ENCODE measurements around the gene PTS. TPM values are rescaled to one million over a fixed set of nuclear protein-coding genes. Genes with fewer than 3 reads are reported as not detected.
A peak's percentile ranks its signal among the peaks of the same experiment; 100 is the strongest.

The PTS gene
- total RNA-seq, 2 donors from 2014 or later = 18.6 to 63.6 TPM

DNA sequence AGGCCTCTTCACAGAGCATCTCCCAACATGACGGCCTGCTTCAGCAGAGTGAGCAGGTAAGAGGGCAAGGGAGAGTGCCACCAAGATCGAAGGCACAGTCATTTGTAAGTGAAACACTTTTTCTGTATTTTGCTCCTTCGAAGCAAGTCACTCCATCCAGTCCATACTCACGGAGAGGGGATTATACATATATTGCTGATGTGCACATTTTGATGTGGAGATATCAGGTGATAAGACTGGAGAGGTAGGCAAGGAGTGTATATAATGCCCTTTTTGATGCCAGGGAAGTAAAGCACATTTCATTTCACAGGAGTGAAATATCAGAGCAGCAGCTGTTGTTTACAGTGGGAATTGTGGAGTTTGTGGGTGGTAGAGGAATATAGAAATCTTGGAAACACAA lies 11.2 kb downstream of the PTS start:
- Mint-ChIP-seq H3K9me3 (no peaks in the 10 kb centered on the region), H3K27ac (no peak overlapping the region), H3K36me3 (peaks cover 8 to 29% of the 10 kb centered on the region in 2 donors)
- no peak for ATAC-seq
- DNase-seq (ENCODE audit: low spot score in 2 of 2) = no peak

GRCh38 chr11:112238041-112238440 lies 11.8 kb downstream of the PTS start:
- Mint-ChIP-seq H3K9me3 (no peaks in the 10 kb centered on the region), H3K27ac (no peak overlapping the region), H3K36me3 (peaks cover 13 to 35% of the 10 kb centered on the region in 2 donors)
- DNase-seq (ENCODE audit: low spot score in 2 of 2) (no peak), ATAC-seq (no peak)

GRCh38 chr11:112241486-112241885 lies 15.3 kb downstream of the PTS start:
- no peak for ATAC-seq
- peaks cover 0 to 12% of the 10 kb centered on the region in 2 donors for H3K9me3 Mint-ChIP-seq
- H3K36me3 Mint-ChIP-seq = peaks cover 13 to 31% of the 10 kb centered on the region in 2 donors

DNA sequence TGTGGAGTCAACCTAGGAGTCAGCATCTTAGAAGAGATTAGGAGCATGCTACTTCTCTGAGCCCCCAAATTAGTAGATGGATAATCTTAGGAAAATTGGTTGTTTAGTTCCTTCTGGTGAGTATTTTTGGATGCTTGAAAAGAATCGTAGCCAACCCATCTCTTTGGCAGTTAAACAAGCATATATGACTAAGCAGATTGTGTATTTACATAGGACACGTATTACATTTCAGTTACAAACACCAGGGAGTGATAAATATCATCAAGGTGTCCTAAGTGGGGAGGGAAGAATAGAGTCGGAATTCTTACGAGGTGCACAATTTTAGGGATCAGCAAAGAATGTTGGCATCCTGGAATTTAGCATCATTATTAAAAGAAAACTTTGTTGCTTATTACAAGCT lies 21.0 kb downstream of the PTS start:
- Mint-ChIP-seq H3K27ac (no peak overlapping the region), H3K9me3 (peaks cover 0 to 12% of the 10 kb centered on the region in 2 donors), H3K36me3 (peaks cover 7 to 15% of the 10 kb centered on the region in 2 donors)
- DNase-seq (ENCODE audit: low spot score in 2 of 2) (no peak), ATAC-seq (no peak)

More at GRCh38 chr11:112241486-112241885, 15.3 kb downstream of the PTS start:
- no peak for DNase-seq (ENCODE audit: low spot score in 2 of 2)
- H3K27ac Mint-ChIP-seq = no peak overlapping the region

DNA sequence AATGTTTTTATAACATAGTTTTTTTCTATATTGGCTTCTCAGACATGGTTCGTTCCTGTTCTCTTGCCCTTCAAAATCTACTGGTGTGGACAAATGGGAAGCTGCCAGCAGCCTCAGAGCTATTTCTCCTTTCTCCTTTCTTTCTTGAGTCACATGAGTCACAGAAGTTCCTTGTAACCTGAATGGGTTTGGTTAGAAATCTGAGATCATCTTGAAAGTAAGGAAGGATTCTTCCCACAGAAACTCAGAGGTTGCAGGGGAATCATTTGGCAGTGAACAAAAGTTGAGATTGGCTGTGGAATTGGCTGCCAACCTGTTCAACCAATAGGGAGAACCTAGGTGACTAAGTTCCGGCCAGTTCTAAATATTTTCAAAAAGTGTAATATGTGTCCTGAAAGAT lies 22.0 kb downstream of the PTS start:
- no peak overlapping the region for H3K27ac Mint-ChIP-seq
- DNase-seq (ENCODE audit: low spot score in 2 of 2) = no peak
- peaks cover 0 to 12% of the 10 kb centered on the region in 2 donors for H3K9me3 Mint-ChIP-seq
- no peak for ATAC-seq
- H3K36me3 Mint-ChIP-seq = peaks cover 0 to 8% of the 10 kb centered on the region in 2 donors

GRCh38 chr11:112249871-112250610 lies 23.8 kb downstream of the PTS start:
- Mint-ChIP-seq H3K27ac (no peak overlapping the region), H3K36me3 (no peaks in the 10 kb centered on the region), H3K9me3 (peaks cover 0 to 5% of the 10 kb centered on the region in 2 donors)
- no peak for ATAC-seq
- no peak for DNase-seq (ENCODE audit: low spot score in 2 of 2)

DNA sequence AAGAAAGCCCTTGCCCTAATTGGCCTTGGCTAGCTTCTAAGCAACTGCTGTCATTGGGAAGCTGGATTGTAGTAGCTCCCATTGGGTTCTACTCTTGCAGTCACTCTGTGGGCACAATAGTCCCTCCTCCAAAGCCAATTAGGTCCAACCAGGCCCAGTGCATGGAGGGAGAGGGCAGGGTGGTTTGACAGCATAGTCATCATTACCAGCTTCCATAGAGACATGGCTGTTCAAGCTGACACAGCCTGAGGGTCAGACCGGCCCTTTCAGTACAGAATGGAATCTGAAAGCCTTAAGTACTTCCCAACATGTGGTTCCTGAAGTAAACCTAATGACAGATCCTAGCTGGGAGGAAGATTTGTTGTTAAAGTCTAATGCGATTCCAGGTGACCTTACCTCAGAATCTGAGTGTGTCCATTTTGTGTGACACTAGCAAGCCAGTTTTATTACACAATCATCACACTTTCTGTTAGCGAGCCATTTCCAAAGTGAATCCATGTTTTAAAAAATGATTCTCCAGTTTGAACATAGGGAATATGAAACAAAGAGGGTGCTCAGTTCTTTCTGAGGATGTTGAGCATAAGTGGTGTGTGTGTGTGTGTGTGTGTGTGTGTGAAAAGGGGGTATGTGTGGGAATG lies 27.5 kb downstream of the PTS start:
- H3K36me3 Mint-ChIP-seq = no peaks in the 10 kb centered on the region
- no peaks in the 10 kb centered on the region for H3K9me3 Mint-ChIP-seq
- H3K27ac Mint-ChIP-seq = no peak overlapping the region
- DNase-seq (ENCODE audit: low spot score in 2 of 2) (no peak), ATAC-seq (no peak)

- ATAC-seq (no peak), DNase-seq (ENCODE audit: low spot score in 2 of 2) (no peak)
- Mint-ChIP-seq H3K9me3 (no peaks in the 10 kb centered on the region), H3K36me3 (no peaks in the 10 kb centered on the region), H3K27ac (no peak overlapping the region)
Measured at GRCh38 chr11:112255067-112255720, 29.0 kb downstream of the PTS start.

- ATAC-seq (no peak), DNase-seq (ENCODE audit: low spot score in 2 of 2) (no peak)
- no peaks in the 10 kb centered on the region for H3K36me3 Mint-ChIP-seq
- no peaks in the 10 kb centered on the region for H3K9me3 Mint-ChIP-seq
- H3K27ac Mint-ChIP-seq = no peak within 1 kb of the TSS
Measured at GRCh38 chr11:112260490-112260889, 34.3 kb downstream of the PTS start, which contains the start of gene PLET1. TSS of gene PLET1 (minus strand) at chr11:112260860. CDS start at chr11:112260589, 271 bp downstream.

GRCh38 chr11:112265659-112266409 lies 39.6 kb downstream of the PTS start:
- no peak for ATAC-seq

GRCh38 chr11:112266410-112266778 lies 40.2 kb downstream of the PTS start:
- Mint-ChIP-seq H3K27ac (no peak overlapping the region), H3K9me3 (no peaks in the 10 kb centered on the region), H3K36me3 (no peaks in the 10 kb centered on the region)
- no peak for ATAC-seq
- DNase-seq (ENCODE audit: low spot score in 2 of 2) = no peak

More at GRCh38 chr11:112265659-112266409, 39.6 kb downstream of the PTS start:
- Mint-ChIP-seq H3K36me3 (no peaks in the 10 kb centered on the region), H3K9me3 (no peaks in the 10 kb centered on the region), H3K27ac (no peak overlapping the region)
- no peak for DNase-seq (ENCODE audit: low spot score in 2 of 2)

GRCh38 chr11:112267188-112267591 lies 41.0 kb downstream of the PTS start:
- no peaks in the 10 kb centered on the region for H3K9me3 Mint-ChIP-seq
- H3K27ac Mint-ChIP-seq = no peak overlapping the region
- DNase-seq (ENCODE audit: low spot score in 2 of 2) = no peak
- ATAC-seq = no peak
- no peaks in the 10 kb centered on the region for H3K36me3 Mint-ChIP-seq

DNA sequence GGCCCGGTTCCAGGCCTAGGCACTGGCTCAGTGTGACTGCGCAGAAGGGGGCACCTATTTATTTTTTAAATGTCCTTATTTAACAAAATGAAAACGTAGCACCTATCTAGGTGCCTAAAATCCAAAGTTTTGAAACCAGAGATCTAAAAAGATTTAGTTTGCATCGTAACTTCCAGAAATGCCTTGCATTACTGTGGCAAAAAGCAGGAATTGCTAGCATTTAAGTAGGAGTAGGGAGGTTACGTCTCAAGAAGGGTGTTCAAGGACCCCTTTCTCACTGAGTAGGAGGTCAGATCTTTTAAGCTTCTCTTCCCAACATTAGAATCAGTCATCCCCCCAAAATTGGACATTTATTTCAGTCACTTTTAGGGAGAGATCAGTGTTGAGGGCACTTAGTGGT lies 42.2 kb downstream of the PTS start:
- Mint-ChIP-seq H3K9me3 (no peaks in the 10 kb centered on the region), H3K27ac (peak overlapping the region in 1 of 2 donors; percentile 30), H3K36me3 (no peaks in the 10 kb centered on the region)
- ATAC-seq = no peak
- DNase-seq (ENCODE audit: low spot score in 2 of 2) = no peak

DNA sequence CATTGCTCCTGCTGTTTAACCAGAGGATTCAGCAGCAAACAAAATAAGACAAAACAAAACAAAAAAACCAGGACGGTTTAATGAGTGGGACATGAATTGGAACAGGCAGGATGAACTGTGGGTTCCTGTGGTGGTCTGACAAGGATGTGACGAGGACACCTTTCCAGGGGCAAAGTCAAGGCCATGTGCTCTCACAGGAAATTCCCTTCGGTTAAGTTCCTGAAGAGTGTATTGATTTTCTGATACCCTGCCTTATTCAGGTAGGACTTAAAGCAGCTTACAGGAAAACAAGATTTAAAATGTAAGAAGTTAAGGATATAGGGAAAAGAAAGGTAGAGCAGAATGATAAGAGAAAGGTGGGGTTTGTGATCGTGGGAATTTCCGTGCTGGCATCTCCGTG lies 42.9 kb downstream of the PTS start:
- H3K27ac Mint-ChIP-seq = no peak overlapping the region

GRCh38 chr11:112270551-112271180 lies 44.4 kb downstream of the PTS start:
- no peak for DNase-seq (ENCODE audit: low spot score in 2 of 2)
- Mint-ChIP-seq H3K9me3 (no peaks in the 10 kb centered on the region), H3K27ac (no peak overlapping the region), H3K36me3 (no peaks in the 10 kb centered on the region)
- ATAC-seq = no peak

More for the DNA sequence above, 42.9 kb downstream of the PTS start:
- DNase-seq (ENCODE audit: low spot score in 2 of 2) (no peak), ATAC-seq (no peak)
- no peaks in the 10 kb centered on the region for H3K9me3 Mint-ChIP-seq
- no peaks in the 10 kb centered on the region for H3K36me3 Mint-ChIP-seq

GRCh38 chr11:112271242-112271641 lies 45.0 kb downstream of the PTS start:
- H3K27ac Mint-ChIP-seq = no peak overlapping the region
- DNase-seq (ENCODE audit: low spot score in 2 of 2) (no peak), ATAC-seq (no peak)
- no peaks in the 10 kb centered on the region for H3K9me3 Mint-ChIP-seq
- H3K36me3 Mint-ChIP-seq = no peaks in the 10 kb centered on the region
